GM18519 (cell line): ENCODE measurements around the gene RXRB.

ENCODE experiments used
- ATAC-seq: cut with Tn5 transposase; IDR thresholded peaks from one replicate; pipeline ENCODE4 v1.9.1; 2021; ENCODE audit warnings: mild to moderate bottlenecking, moderate library complexity; ENCODE audit not compliant: unreplicated experiment, low FRiP score

The RXRB gene

GRCh38 chr6:33198159-33198852 is 2.2 kb downstream of the RXRB start:
- no peak for ATAC-seq

- no peak for ATAC-seq
Measured at GRCh38 chr6:33197431-33198048, 2.9 kb downstream of the RXRB start.

- ATAC-seq: no peak
Measured at GRCh38 chr6:33195304-33196165, 4.9 kb downstream of the RXRB start.

- no peak for ATAC-seq
Measured at GRCh38 chr6:33194431-33194979, 6.0 kb downstream of the RXRB start.

GRCh38 chr6:33193619-33194018 is 6.8 kb downstream of the RXRB start:
- no peak for ATAC-seq

GRCh38 chr6:33192671-33193602 is 7.5 kb downstream of the RXRB start:
- no peak for ATAC-seq

- no peak for ATAC-seq
Measured at GRCh38 chr6:33192105-33192646, 8.3 kb downstream of the RXRB start, which contains the start of gene COL11A2. Gene COL11A2 (minus strand): TSS chr6:33192467. CDS start chr6:33192240, 227 bp downstream.

- no peak for ATAC-seq
Measured at GRCh38 chr6:33191383-33192104, 8.9 kb downstream of the RXRB start.

GRCh38 chr6:33190504-33191107 is 9.9 kb downstream of the RXRB start:
- ATAC-seq: no peak

- no peak for ATAC-seq
Measured at GRCh38 chr6:33189625-33190448, 10.6 kb downstream of the RXRB start.

GRCh38 chr6:33189164-33189563 is 11.3 kb downstream of the RXRB start:
- ATAC-seq: no peak

- ATAC-seq: no peak
Measured at GRCh38 chr6:33187809-33188208, 12.7 kb downstream of the RXRB start.

- ATAC-seq: no peak
Measured at GRCh38 chr6:33185654-33186187, 14.7 kb downstream of the RXRB start.

- ATAC-seq: no peak
Measured at GRCh38 chr6:33185190-33185589, 15.3 kb downstream of the RXRB start.

- ATAC-seq: no peak
Measured at GRCh38 chr6:33183071-33183683, 17.3 kb downstream of the RXRB start.

- ATAC-seq: no peak
Measured at GRCh38 chr6:33181141-33181540, 19.3 kb downstream of the RXRB start.
